ENCODE measurements around the gene SRMS.

The SRMS gene

DNA sequence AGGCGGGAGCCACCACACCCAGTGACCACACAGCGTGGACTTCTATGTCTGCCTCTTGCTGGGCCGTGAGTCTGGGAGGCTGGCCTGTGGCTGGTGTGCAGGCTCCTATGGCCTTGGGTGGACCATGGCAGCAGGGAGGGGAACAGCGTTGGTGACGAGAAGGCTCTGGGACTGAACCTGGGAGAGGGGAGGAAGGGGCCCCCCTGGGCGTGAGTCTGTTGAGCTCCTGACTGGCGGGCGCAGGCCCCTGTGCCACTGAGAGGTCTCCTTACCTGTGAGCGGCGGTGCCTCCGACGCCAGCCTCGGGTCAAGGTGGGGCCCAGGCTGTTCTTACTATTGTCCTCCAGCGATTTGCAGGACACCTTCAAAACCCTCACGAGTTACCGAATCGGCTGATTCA, 39.2 kb upstream of the SRMS start:
- Histone ChIP-seq H2AFZ (ENCODE audit: low read length) (no peak overlapping the region), H3K4me2 (ENCODE audit: low read depth, low read length, poor library complexity, severe bottlenecking) (no peak overlapping the region), H3K27me3 (ENCODE audit: insufficient read depth, low read length, poor library complexity, severe bottlenecking) (no peaks in the 10 kb centered on the region), H3K9me2 (replicated peaks; ENCODE audit: low read depth, low read length) (no peaks in the 10 kb centered on the region), H3K79me2 (ENCODE audit: insufficient read depth, low read length) (no peaks in the 10 kb centered on the region), H3K4me3 (ENCODE audit: low read length, poor library complexity, severe bottlenecking) (no peak overlapping the region), H3K4me1 (ENCODE audit: insufficient read depth, low read length, poor library complexity, severe bottlenecking) (no peaks in the 10 kb centered on the region), H3K36me3 (ENCODE audit: insufficient read depth, low read length) (no peaks in the 10 kb centered on the region; the same call in 1 of the 2 replicates), H3K9ac (ENCODE audit: low read depth, low read length, poor library complexity, severe bottlenecking) (no peak overlapping the region), H3F3A (ENCODE audit: low read depth) (no peaks in the 10 kb centered on the region), H3K9me3 (ENCODE audit: insufficient read depth, low read depth, low read length) (no peaks in the 10 kb centered on the region), H4K20me1 (ENCODE audit: insufficient read depth, low read length, poor library complexity, severe bottlenecking) (no peaks in the 10 kb centered on the region)
- TF ChIP-seq, protein P1, sequence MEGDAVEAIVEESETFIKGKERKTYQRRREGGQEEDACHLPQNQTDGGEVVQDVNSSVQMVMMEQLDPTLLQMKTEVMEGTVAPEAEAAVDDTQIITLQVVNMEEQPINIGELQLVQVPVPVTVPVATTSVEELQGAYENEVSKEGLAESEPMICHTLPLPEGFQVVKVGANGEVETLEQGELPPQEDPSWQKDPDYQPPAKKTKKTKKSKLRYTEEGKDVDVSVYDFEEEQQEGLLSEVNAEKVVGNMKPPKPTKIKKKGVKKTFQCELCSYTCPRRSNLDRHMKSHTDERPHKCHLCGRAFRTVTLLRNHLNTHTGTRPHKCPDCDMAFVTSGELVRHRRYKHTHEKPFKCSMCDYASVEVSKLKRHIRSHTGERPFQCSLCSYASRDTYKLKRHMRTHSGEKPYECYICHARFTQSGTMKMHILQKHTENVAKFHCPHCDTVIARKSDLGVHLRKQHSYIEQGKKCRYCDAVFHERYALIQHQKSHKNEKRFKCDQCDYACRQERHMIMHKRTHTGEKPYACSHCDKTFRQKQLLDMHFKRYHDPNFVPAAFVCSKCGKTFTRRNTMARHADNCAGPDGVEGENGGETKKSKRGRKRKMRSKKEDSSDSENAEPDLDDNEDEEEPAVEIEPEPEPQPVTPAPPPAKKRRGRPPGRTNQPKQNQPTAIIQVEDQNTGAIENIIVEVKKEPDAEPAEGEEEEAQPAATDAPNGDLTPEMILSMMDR (conservative IDR thresholded peaks at IDR 0.05; ENCODE audit: low read length), result no peak
- no peak for TF ChIP-seq EZH2phosphoT487 (IDR thresholded peaks at IDR 0.05; ENCODE audit: borderline replicate concordance)

DNA sequence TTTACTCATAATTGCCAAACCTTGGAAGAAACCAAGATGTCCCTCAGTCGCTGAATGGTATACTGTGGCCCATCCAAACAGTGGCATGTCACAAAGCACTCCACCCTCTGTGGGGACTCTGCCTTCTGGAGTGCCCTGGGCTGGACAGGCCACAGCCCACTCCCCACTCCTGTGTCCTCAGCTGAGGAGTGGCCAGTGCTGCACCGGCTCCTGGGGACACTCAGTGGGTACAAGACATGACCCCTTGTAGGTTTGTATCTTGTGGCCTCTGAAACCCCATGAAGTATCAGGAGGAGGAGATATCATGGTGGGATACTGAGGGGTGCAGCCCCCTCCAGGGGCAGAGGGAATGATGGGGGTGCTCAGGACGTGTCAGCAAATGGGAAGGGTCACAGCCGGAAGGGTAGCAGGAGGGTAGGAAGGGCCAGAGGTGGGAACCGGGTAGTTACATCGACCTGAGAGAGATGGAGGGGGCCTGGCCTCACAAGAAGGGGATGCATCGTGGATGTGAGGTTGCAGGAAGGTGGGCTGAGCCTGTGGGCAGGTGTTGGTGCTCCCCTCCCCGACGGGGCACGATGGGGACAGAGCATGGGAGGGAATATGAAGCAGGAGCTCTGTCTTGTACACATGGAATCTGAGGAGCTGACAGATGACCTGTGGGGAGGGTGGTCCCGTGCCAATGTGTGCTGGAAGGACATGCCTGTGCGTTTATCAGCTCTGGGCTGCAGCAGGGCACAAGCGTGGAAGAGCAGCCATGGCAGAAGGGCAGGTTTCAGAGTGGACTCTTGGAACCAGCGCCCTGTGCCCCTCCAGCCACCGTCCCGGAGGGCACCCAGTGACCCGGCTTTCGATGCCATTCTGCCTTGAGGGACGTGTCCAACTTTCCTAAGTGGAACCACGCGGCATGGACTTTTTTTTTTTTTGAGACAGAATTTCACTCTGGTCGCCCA, 38.3 kb upstream of the SRMS start:
- H3K9me3 ChIP-seq (ENCODE audit: insufficient read depth, low read depth, low read length), result no peaks in the 10 kb centered on the region
- TF ChIP-seq, protein P1 (conservative IDR thresholded peaks at IDR 0.05; ENCODE audit: low read length), result no peak
- TF ChIP-seq EZH2phosphoT487 (IDR thresholded peaks at IDR 0.05; ENCODE audit: borderline replicate concordance), result no peak
- H3K27me3 ChIP-seq (ENCODE audit: insufficient read depth, low read length, poor library complexity, severe bottlenecking), result no peaks in the 10 kb centered on the region
- no peaks in the 10 kb centered on the region for H3K79me2 ChIP-seq (ENCODE audit: insufficient read depth, low read length)
- no peak overlapping the region for H3K9ac ChIP-seq (ENCODE audit: low read depth, low read length, poor library complexity, severe bottlenecking)
- no peak overlapping the region for H3K4me2 ChIP-seq (ENCODE audit: low read depth, low read length, poor library complexity, severe bottlenecking)
- H3K36me3 ChIP-seq (ENCODE audit: insufficient read depth, low read length), result no peaks in the 10 kb centered on the region; the same call in 1 of the 2 replicates
- no peaks in the 10 kb centered on the region for H3K9me2 ChIP-seq (replicated peaks; ENCODE audit: low read depth, low read length)
- no peaks in the 10 kb centered on the region for H3F3A ChIP-seq (ENCODE audit: low read depth)
- H4K20me1 ChIP-seq (ENCODE audit: insufficient read depth, low read length, poor library complexity, severe bottlenecking), result no peaks in the 10 kb centered on the region
- H3K4me3 ChIP-seq (ENCODE audit: low read length, poor library complexity, severe bottlenecking), result no peak overlapping the region
- no peaks in the 10 kb centered on the region for H3K4me1 ChIP-seq (ENCODE audit: insufficient read depth, low read length, poor library complexity, severe bottlenecking)
- no peak overlapping the region for H2AFZ ChIP-seq (ENCODE audit: low read length)

DNA sequence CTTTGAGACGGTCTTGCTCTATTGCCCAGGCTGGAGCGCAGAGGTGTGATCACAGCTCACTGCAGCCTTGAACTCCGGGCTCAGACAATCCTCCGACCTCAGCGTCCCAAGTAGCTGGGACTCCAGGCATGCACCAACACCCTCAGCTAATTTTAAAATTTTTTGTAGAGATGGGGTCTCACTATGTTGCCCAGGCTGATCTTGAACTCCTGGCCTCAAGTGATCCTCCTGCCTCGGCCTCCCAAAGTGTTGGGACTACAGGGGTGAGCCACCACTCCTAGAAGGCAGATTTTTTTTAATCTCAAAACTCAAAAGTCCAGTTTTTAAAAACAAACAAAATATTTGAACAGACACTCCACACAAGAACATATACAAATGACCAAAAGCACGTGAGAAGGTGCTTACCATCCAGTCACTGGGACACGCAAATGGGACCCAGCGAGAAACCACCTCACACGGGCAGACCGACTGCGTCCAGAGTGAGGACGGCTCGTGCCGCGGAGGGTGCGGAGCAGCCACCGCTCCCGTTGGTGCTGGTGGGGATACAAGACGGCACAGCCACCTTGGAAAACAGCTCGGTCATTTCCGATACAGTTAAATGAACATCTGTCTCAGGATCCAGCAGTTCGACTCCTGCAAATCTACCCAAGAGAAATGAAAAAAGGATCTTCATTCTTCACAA, 35.0 kb upstream of the SRMS start:
- Histone ChIP-seq H3K9me2 (replicated peaks; ENCODE audit: low read depth, low read length) (no peaks in the 10 kb centered on the region), H4K20me1 (ENCODE audit: insufficient read depth, low read length, poor library complexity, severe bottlenecking) (no peaks in the 10 kb centered on the region), H3K4me2 (ENCODE audit: low read depth, low read length, poor library complexity, severe bottlenecking) (no peak overlapping the region), H3K9me3 (ENCODE audit: insufficient read depth, low read depth, low read length) (no peaks in the 10 kb centered on the region), H3F3A (ENCODE audit: low read depth) (no peaks in the 10 kb centered on the region), H3K36me3 (ENCODE audit: insufficient read depth, low read length) (no peaks in the 10 kb centered on the region), H3K79me2 (ENCODE audit: insufficient read depth, low read length) (no peaks in the 10 kb centered on the region), H2AFZ (ENCODE audit: low read length) (no peak overlapping the region), H3K4me1 (ENCODE audit: insufficient read depth, low read length, poor library complexity, severe bottlenecking) (no peaks in the 10 kb centered on the region), H3K27me3 (ENCODE audit: insufficient read depth, low read length, poor library complexity, severe bottlenecking) (no peaks in the 10 kb centered on the region), H3K4me3 (ENCODE audit: low read length, poor library complexity, severe bottlenecking) (no peak overlapping the region), H3K9ac (ENCODE audit: low read depth, low read length, poor library complexity, severe bottlenecking) (no peak overlapping the region)
- no peak for TF ChIP-seq EZH2phosphoT487 (IDR thresholded peaks at IDR 0.05; ENCODE audit: borderline replicate concordance)

Measured in Loucy (cell line).